GM18499 (cell line): ENCODE data around the gene ETFA.
A peak's percentile ranks its signal among the peaks of the same experiment; 100 is the strongest.

Source experiments
- ATAC-seq: cut with Tn5 transposase; IDR thresholded peaks from one replicate; pipeline ENCODE4 v1.9.1; 2021; ENCODE audit warnings: moderate number of reproducible peaks; ENCODE audit not compliant: insufficient read depth, unreplicated experiment

ETFA gene

GRCh38 chr15:76199106-76200082, 111.9 kb downstream of the ETFA start:
- no peak for ATAC-seq

- ATAC-seq: no peak
Observed at GRCh38 chr15:76198456-76199105, 112.7 kb downstream of the ETFA start.

DNA sequence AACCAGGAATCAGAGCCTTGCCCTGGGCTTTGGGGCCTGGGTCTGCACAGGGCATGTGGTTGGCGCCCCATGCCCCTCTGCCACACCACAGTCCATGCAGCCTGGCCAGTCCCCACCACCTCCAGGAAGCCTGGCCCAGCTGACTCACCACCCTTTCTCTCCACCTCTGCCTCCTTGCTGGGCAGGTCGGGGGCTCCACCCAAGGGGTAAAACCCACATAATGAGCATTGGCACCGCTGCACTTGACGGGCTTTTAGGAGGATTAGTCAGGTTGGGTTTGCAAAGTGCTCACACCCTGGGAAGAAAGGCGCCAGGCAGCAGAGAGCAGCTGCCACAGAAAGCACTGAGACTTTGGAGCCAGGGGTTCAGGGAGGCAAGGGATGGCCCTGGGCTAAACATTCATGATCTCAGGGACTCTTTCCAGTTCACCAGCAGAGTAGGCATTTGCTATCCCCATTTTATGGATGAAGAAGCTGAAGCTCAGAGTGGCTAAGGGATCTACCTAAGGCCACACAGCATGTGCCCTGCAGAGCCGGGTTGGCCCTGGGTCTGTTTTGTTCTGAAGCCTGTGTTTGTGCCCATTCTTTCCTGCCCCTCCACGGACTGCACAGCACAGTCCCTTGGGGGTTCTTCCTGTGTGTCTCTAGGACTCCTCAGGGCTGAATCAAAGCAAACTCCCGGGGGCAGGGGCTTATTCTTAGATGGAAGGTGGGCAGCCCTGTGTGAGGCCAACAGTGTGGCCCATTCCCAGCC, 113.4 kb downstream of the ETFA start:
- ATAC-seq: no peak

GRCh38 chr15:76196269-76197231, 114.7 kb downstream of the ETFA start:
- ATAC-seq: no peak

DNA sequence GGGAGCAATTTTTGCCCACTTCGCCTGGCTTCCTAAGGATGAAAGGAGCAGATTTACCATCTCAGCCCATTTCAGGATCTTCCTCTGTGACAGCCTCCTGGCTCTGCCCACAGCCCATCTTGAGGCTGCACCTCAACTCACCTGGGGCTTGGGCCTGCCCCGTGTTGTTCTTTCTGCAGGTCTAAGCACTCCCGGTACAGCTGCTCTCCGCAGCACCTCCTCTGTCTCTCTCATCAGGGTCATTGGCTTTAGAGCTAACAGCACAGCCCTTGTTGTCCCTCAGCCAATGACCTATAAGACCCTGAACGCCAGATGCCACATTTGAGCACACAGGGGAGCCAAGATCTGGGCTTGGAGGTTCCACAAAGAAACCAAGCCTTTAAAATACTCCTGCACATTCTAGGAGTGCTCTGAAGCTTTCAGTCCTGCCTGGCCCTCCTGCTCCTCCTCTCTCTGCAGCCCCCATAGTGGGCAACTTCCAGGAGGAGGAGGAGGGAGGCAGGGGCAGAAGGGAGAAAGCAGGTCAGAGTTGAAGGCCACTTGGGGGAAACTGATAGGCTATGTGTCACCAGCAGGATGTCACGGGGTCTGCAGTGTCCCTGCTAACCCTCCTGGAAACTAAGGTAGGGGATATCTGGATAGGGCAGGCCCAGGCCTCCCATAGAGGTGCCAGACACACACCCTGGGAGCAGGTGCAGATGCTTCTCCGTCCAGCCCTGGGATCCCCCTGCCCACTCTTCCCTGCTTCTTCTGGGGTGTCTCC, 115.6 kb downstream of the ETFA start:
- ATAC-seq: no peak

- ATAC-seq: no peak
Observed at GRCh38 chr15:76193934-76194333, 117.3 kb downstream of the ETFA start.

DNA sequence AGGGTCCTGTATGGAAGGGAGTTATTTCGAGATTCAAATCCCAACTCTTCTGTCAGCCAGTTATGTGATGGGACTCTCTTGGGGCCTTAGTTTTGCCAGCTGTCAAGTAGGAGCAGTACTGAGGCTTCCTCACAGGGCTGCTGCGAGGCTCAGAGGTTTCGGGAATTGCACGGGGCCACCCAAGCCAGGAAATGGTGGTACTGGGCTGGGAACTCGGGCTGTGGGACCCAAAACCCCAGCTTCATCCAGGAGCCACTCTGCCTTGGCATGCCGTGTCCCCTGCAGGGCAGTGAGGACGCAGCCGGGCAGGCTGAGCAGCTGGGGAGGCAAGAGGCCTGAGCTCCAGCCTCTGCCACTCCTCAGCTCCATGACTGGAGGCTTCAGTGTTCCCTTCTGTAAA, 118.6 kb downstream of the ETFA start:
- no peak for ATAC-seq

- no peak for ATAC-seq
Observed at GRCh38 chr15:76191539-76192244, 119.6 kb downstream of the ETFA start.

DNA sequence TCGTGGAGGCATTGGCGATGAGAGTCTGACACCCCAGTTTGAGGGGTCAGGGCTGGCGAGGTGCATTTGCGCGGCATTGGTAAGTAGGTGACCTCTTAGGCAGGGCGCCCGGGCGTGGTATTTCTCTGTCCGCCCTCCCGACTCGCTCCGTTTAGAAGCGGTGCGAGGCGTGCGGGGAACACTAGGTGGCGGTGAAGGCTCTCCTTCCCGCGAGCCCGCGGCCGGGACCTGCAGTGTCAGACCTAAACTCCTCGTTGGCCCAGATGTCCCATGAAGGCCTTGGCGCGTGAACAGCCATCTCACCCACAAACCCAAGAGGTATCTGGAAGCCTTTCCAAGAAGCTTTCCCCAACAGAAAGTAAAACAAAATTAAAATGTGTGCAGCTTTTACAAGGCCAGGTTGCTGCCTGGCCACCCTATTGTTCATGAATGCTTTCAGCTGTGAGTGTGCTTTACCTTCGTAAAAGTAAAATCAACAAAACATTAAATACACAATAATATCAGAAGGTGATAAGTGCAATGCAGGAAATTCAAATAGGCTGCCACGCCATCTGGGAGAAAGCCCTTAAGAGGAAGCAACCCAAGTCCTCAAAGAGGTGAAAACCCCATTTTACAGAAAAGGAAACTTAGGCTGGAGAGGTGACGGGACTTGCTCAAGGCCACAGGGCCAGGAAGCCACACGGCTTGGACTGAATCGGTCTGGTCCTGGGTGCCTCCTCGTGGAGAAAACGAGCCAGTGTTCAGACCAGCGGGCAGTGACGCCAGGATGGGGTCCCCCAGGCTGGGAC, 120.3 kb downstream of the ETFA start:
- ATAC-seq: no peak

DNA sequence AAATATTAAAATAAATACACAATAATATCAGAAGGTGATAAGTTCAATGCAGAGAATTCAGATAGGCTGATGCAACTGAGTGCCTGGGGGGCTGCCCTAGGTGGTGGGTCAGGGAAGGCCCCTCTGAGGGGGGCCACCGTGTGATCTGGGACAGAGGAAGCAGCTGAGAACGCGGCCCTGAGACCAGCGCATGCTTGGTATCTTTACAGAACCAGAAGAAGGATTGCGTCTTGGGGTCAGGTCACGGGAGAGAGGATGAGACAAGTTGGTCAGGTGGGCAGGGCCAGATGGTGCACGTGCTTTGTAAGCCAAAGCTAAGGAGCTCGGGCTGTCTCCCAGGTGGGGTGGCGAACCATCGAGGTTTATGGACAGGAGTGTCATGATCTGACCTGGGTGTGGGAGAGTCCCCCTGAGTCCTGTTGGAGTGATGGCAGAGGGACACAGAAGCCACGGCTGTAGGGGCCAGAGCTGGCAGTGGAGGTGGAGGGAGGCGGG, 121.2 kb downstream of the ETFA start:
- ATAC-seq: no peak

DNA sequence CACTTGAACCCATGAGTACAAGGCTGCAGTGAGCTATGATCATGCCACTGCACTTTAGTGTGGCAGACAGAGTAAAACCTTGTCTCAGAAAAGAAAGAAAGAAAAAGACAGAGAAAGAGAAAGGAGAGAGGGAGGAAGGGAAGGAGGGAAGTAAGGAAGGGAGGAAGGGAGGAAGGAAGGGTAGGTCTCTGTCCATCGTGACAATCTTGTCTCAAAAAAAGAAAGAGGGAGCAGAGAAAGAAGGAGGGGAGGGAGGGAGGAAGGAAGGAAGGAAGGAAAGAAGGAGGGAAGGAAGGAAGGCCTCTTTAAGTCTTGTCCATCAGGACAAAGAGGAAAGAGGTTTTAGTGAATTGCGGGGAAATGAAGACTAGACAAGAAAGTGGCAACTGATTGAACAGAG, 122.2 kb downstream of the ETFA start:
- no peak for ATAC-seq

DNA sequence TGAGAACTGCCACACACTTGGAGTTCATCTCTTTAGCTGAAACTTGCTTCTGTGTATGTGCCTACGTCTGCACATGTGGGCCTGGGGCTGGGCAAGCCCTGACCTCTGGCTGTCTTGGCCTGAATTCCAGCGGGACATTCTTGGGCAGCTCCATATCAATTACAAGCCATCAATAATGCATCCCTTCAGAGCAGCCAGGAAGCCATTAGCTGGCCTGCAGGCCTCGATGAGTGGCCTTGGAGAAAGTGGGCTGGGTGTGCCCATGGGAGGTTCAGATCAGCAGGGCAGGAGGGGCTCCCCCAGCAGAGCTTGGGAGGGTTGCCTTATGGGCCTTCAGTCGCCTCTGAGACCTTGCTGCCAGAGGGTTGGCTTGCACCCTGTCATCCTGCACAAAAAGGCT, 124.1 kb downstream of the ETFA start:
- ATAC-seq: no peak

DNA sequence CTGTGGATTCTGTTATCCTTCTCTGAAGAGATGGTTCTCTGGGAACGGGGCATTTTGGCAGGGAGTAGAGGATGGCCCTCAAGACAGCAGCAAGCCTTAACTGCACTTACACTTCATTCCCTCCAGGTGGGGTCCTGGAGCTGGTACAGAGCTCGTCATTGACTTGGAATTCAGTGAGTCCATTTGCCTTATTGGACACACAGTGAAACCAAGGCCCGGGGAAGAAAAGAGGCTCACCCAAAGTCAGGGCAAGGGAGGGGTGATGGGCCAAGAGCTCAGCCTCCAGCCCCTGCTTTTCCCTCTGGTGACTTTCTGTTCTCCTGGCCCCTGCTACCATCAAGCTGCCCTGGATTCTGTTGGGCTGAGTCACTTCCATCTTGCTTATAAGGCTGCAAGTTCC, 125.6 kb downstream of the ETFA start:
- no peak for ATAC-seq

DNA sequence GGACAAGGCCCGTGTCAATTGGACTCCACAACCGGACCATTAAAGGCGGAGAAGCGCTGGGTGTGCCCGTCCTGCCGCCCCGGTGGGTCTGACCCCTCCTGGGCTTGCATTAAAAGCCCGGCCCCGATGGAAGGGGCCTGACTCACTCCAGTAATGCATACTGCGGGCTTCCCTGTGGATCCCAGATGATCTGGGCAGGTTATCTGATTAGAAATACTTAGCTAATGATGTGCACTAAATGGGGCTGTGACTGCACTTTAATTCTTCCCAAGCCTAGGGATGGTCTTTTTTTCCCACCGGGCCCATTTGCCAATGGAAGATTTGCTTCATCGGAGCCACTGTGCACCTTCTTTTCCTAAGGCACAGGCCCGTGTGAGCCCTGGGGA, 126.6 kb downstream of the ETFA start:
- ATAC-seq: no peak

- ATAC-seq: no peak
Observed at GRCh38 chr15:76183930-76184649, 127.2 kb downstream of the ETFA start.

DNA sequence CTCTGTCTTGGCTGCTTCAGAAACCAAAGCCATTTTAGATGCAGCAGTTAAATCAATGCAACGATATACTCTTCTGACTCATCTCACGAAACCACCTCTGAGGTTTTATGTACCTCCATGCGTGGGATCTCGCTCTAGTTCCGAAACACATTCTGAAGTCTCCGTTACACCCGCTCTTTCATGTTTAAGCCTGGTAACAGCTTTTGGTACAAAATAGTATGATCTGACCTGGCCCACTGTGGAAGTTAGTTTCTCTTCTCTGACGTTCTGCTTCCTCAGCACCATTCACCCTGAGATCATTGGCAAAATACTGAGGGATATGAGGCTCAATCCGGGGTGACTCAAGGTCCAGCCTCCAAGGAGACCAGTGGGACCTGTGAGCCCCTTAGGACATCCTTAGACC, 129.6 kb downstream of the ETFA start:
- peak; percentile 71 for ATAC-seq

GRCh38 chr15:76180321-76180720, 130.9 kb downstream of the ETFA start:
- ATAC-seq: no peak
